Thyroid gland (tissue), 4 donors: ENCODE measurements around the gene ADGRD1. TPM values are rescaled to one million over a fixed set of nuclear protein-coding genes. Genes with fewer than 3 reads are reported as not detected.

Experiments used
- DNase-seq, 2 donors: peaks; one replicate each; pipeline ENCODE4 v3.0.0-alpha.2; 2019
- H3K27ac ChIP-seq, 3 donors: fragments of 200-600 bp; sonication (generic); 1 replicate in 2 of 3; 2 replicates in 1 of 3; pipeline ENCODE4 v1.5.1; 2016 to 2019; ENCODE audit warnings: mild to moderate bottlenecking in 1 of 3, moderate library complexity in 1 of 3
- H3K27me3 ChIP-seq: fragments of 200-600 bp; sonication (generic); one replicate; pipeline ENCODE4 v1.5.1; 2019
- H3K36me3 ChIP-seq, 2 donors: fragments of 200-600 bp; sonication (generic); one replicate each; pipeline ENCODE4 v1.5.1; 2016 to 2019
- H3K4me1 ChIP-seq, 2 donors: fragments of 200-600 bp; sonication (generic); one replicate each; pipeline ENCODE4 v1.5.1; 2017 to 2019
- H3K4me3 ChIP-seq, 3 donors: fragments of 200-600 bp; sonication (generic); replicated peaks in 1 of 3; 1 replicate in 2 of 3; 2 replicates in 1 of 3; pipeline ENCODE4 v1.5.1; 2016; ENCODE audit warnings: mild to moderate bottlenecking in 1 of 3
- H3K9me3 ChIP-seq: fragments of 200-600 bp; sonication (generic); one replicate; pipeline ENCODE4 v1.5.1; 2017
- POLR2A ChIP-seq, 2 donors: fragments of 450-650 bp; IDR thresholded peaks; one replicate each; pipeline ENCODE4 v1.6.1; 2017; ENCODE audit warnings: antibody characterized with exemption in 2 of 2, mild to moderate bottlenecking in 2 of 2, moderate library complexity in 1 of 2
- WGBS, 2 donors: methylation state at CpG; one replicate each; pipeline ENCODE4 v1.1.5; 2017; 5-methylcytosine and 5-hydroxymethylcytosine counted together
- intact Hi-C: fragments of 100-400 bp; cut with DNase I; formaldehyde crosslinking; loops from one replicate; pipeline ENCODE4 v1.15.1; 2023
- total RNA-seq, 4 donors: library from RNA; depleted of rRNA; stranded (reverse); fragments of >200 nt; gene quantifications; one replicate each; pipeline ENCODE4 v1.2.3, GENCODE V29; 2016
- TF ChIP-seq, protein P1 (sequence below), 6 experiments: fragments of 200-600 bp in 3 of 6; fragments of 450-650 bp in 3 of 6; sonication (generic) in 3 of 6; IDR thresholded peaks; one replicate each; pipeline ENCODE4 v1.5.1; 2016 to 2019; ENCODE audit warnings: antibody characterized with exemption in 6 of 6, mild to moderate bottlenecking in 2 of 6, inconsistent platforms in 1 of 6, moderate library complexity in 1 of 6

Gene ADGRD1
- total RNA-seq, 4 donors from 2014 or later: 14.1 to 44.3 (median 24.7) TPM

GRCh38 chr12:131009595-131010395, 56.1 kb downstream of the ADGRD1 start:
- TF ChIP-seq, protein P1, sequence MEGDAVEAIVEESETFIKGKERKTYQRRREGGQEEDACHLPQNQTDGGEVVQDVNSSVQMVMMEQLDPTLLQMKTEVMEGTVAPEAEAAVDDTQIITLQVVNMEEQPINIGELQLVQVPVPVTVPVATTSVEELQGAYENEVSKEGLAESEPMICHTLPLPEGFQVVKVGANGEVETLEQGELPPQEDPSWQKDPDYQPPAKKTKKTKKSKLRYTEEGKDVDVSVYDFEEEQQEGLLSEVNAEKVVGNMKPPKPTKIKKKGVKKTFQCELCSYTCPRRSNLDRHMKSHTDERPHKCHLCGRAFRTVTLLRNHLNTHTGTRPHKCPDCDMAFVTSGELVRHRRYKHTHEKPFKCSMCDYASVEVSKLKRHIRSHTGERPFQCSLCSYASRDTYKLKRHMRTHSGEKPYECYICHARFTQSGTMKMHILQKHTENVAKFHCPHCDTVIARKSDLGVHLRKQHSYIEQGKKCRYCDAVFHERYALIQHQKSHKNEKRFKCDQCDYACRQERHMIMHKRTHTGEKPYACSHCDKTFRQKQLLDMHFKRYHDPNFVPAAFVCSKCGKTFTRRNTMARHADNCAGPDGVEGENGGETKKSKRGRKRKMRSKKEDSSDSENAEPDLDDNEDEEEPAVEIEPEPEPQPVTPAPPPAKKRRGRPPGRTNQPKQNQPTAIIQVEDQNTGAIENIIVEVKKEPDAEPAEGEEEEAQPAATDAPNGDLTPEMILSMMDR (IDR thresholded peaks at IDR 0.05): no peak
- TF ChIP-seq POLR2A (IDR thresholded peaks at IDR 0.05): no peak
- Histone ChIP-seq H3K27ac (no peak overlapping the region), H3K36me3 (no peaks in the 10 kb centered on the region), H3K27me3 (no peaks in the 10 kb centered on the region), H3K4me1 (no peaks in the 10 kb centered on the region), H3K4me3 (no peak overlapping the region), H3K9me3 (no peaks in the 10 kb centered on the region)
- DNase-seq: no peak
- 91 to 93% methylated on average over 21 of the region's 21 CpGs for whole genome bisulfite sequencing, 2 donors
- intact Hi-C loops: no loop called here

GRCh38 chr12:131010396-131011131, 56.9 kb downstream of the ADGRD1 start:
- DNase-seq: no peak
- Histone ChIP-seq H3K4me1 (no peaks in the 10 kb centered on the region), H3K36me3 (no peaks in the 10 kb centered on the region), H3K27ac (no peak overlapping the region), H3K4me3 (no peak overlapping the region), H3K9me3 (no peaks in the 10 kb centered on the region), H3K27me3 (no peaks in the 10 kb centered on the region)
- 89 to 92% methylated on average over 18 of the region's 18 CpGs for WGBS, 2 donors
- TF ChIP-seq, protein P1 (IDR thresholded peaks at IDR 0.05): no peak
- TF ChIP-seq POLR2A (IDR thresholded peaks at IDR 0.05): no peak
- intact Hi-C loops: no loop called here

GRCh38 chr12:131011165-131012079, 57.7 kb downstream of the ADGRD1 start:
- Histone ChIP-seq H3K4me3 (no peak overlapping the region), H3K4me1 (no peaks in the 10 kb centered on the region), H3K27ac (no peak overlapping the region), H3K9me3 (no peaks in the 10 kb centered on the region), H3K36me3 (no peaks in the 10 kb centered on the region), H3K27me3 (no peaks in the 10 kb centered on the region)
- TF ChIP-seq POLR2A (IDR thresholded peaks at IDR 0.05): no peak
- TF ChIP-seq, protein P1 (IDR thresholded peaks at IDR 0.05): no peak
- no peak for DNase-seq
- intact Hi-C loops: no loop called here
- WGBS, 2 donors: 86 to 93% methylated on average over 39 of the region's 40 CpGs

DNA sequence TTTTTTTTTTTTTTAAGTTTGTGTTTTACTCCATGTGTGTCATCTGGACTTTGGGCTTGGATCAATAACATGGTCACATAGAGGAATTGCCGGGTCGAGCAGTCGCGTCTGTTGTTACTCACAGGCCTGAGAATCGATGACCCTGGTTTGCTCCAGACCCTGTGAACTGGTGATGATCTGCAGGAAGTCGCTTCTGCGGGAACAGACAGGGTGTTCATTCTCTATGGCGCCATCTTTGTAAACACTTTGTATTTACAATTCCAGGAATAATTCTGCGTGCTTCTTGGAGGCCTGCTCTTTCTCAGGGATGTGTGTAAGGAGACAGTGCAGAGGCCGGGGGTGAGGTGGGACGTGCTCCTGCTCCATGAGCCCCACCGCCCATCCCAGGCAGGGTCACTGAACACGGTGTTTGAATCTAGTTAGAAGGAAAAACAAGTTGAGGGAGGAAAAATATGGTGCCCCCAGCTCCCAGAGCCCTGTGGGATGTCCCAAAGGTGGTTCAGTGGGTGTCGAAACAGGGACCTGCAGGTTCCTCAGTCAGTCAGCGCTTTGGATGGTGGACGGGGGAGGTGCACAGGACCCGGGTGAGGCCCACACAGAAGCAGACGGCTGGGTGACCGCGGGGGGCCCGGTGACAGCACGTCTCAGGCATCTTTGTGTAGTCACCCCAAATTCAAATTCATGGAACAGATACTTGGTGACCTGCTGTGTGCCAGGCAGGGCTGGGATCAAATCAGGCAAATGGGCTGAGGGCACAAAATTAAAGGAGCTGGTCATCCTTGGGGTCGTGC, 58.8 kb downstream of the ADGRD1 start:
- Histone ChIP-seq H3K4me1 (no peaks in the 10 kb centered on the region), H3K4me3 (no peak overlapping the region), H3K27me3 (no peaks in the 10 kb centered on the region), H3K36me3 (no peaks in the 10 kb centered on the region), H3K9me3 (no peaks in the 10 kb centered on the region), H3K27ac (no peak overlapping the region)
- DNase-seq: no peak
- intact Hi-C loops: no loop called here
- 90 to 91% methylated on average over 23 of the region's 23 CpGs for WGBS, 2 donors
- no peak for TF ChIP-seq POLR2A (IDR thresholded peaks at IDR 0.05)
- TF ChIP-seq, protein P1 (IDR thresholded peaks at IDR 0.05): no peak
